Cardiac fibroblast (primary cell): ENCODE results near the gene CNGA3.
A peak's percentile ranks its signal among the peaks of the same experiment; 100 is the strongest.

Experiments
- DNase-seq, 2 donors: peaks; one replicate each; pipeline versions ENCODE4 v3.0.0 to v3.0.0-alpha.2; 2010; ENCODE audit warnings: low read depth in 2 of 2
- H3K4me3 ChIP-seq, 2 donors: replicated peaks in 1 of 2; 1 replicate in 1 of 2; 2 replicates in 1 of 2; pipeline ENCODE4 v1.5.1; 2011; ENCODE audit warnings: low read depth in 2 of 2, low read length in 2 of 2, mild to moderate bottlenecking in 2 of 2, moderate library complexity in 1 of 2
- CTCF ChIP-seq: IDR thresholded peaks from one replicate; pipeline ENCODE4 v1.5.1; 2011; ENCODE audit warnings: low read depth, mild to moderate bottlenecking, low read length, inconsistent platforms

CNGA3 gene

DNA sequence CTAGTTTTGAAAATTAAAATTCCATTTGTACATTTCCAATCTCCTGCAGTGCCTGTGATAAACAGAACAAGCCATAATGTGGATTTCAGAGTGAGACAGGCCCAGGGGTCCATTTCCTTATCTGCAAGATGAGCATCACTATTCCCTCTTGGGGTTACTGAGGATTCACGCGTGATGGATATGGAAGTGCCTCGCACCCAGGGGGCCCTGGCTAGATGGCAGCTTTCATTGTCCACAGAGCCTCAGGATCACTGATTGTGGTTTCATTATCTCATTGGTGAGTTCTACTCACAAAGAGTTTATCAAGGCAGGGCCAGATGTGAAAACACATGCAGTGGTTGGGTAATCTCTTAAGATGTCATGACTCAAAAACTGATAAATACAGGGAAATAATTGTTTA, 11.6 kb downstream of the CNGA3 start:
- H3K4me3 ChIP-seq = no peak overlapping the region
- no peak for DNase-seq
- TF ChIP-seq CTCF = no peak

DNA sequence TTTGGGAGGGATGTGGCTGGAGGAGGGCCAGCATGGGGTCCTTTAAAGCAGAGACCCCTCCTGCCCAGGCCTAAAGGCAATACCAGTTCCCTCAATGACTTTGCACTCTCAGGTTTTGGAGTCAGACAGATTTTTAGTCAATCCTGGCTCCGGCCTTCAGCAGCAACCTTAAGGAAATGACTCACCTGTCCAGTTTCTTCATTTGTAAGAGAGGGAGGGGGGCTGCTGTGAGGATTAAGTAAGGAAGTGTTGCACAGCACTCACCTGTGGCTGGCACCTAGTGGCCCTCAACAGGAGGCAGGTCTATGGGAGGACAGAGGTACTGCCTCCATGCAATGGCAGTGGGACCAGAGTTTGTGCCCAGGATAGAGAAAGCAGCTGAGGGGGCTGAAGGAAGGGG, 13.7 kb downstream of the CNGA3 start:
- no peak overlapping the region for H3K4me3 ChIP-seq
- peak in 1 of 2 donors; percentile 4 for DNase-seq

GRCh38 chr2:98367721-98368120, 21.5 kb downstream of the CNGA3 start:
- TF ChIP-seq CTCF = no peak
- DNase-seq = no peak
- H3K4me3 ChIP-seq = no peak overlapping the region

More for the DNA sequence above, 13.7 kb downstream of the CNGA3 start:
- no peak for TF ChIP-seq CTCF

- no peak overlapping the region for H3K4me3 ChIP-seq
- no peak for TF ChIP-seq CTCF
- DNase-seq = no peak
Measured at GRCh38 chr2:98369710-98370239, 23.5 kb downstream of the CNGA3 start.

DNA sequence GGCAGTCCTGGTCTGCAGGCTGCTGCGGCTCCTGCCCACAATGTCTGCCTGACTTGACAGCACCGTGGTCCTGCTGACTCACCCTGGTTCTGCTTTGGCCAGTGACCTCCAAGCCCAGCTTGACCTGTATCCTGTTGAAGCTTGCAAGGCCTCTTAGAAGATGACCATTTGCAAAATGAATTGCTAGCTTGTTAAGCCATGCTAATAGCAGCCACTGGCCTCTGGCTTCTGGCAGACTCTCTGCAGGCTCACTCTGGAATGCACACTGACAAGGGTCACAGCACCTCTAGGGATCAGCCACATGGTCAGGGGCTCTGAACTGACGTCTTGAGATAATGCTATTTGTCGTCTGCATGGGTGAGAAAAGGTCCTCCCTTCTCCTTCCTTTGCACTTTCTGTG, 25.9 kb downstream of the CNGA3 start:
- DNase-seq = no peak
- TF ChIP-seq CTCF = no peak
- no peak overlapping the region for H3K4me3 ChIP-seq

GRCh38 chr2:98372579-98372978, 26.3 kb downstream of the CNGA3 start:
- no peak for TF ChIP-seq CTCF
- no peak overlapping the region for H3K4me3 ChIP-seq
- no peak for DNase-seq

GRCh38 chr2:98374286-98374685, 28.0 kb downstream of the CNGA3 start:
- H3K4me3 ChIP-seq = no peak overlapping the region
- no peak for DNase-seq
- TF ChIP-seq CTCF = no peak
